ENCODE measurements around the gene PRRT4.
A peak's percentile ranks its signal among the peaks of the same experiment; 100 is the strongest.

PRRT4 gene

GRCh38 chr7:128343554-128344430, 17.7 kb downstream of the PRRT4 start, which contains the start of gene RBM28:
Gene RBM28 (minus strand): TSS chr7:128343908. CDS start chr7:128343793, 115 bp downstream.
- peak; percentile 86 to 93 for DNase-seq

GRCh38 chr7:128341733-128342132, 19.8 kb downstream of the PRRT4 start:
- no peak for DNase-seq

GRCh38 chr7:128335730-128336129, 25.8 kb downstream of the PRRT4 start:
- no peak for DNase-seq

DNA sequence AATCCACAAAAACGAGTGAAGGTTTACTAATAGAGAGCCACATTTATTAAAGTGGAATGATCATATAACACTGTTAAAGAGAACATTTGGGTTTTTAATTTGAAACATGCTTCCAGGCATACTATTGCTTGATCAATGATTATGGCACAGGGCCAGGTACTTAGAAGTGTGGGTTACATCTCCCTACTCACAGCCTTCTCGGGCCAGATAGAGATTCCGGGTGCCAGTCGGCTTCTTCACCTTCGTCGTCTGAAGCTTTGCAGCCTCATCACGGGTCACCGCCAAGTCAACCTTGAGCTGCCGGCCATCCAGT, 37.2 kb downstream of the PRRT4 start:
- no peak for DNase-seq

- no peak for DNase-seq
Observed at GRCh38 chr7:128323459-128324367, 37.8 kb downstream of the PRRT4 start.

DNA sequence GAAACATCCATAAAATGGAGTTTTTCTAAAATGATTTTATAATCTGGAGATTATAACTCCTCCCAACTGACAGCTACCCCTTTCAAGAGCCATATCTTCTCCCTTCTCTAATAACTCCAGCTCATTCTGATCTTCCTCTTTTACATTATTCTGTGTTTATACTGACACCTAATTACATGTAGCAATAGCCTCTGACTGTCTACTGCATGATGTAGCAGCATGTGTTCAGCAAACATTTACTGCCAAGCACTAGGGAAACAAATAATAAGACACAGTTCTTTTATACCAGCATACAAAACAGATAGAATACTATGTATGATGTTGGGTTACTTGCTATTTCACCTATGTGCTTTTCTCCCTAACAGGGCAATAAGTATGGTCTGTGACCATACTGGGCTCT, 38.5 kb downstream of the PRRT4 start:
- no peak for DNase-seq

GRCh38 chr7:128322040-128322643, 39.3 kb downstream of the PRRT4 start:
- peak; percentile 12 to 46 for DNase-seq

GRCh38 chr7:128321044-128321422, 40.5 kb downstream of the PRRT4 start:
- no peak for DNase-seq

DNA sequence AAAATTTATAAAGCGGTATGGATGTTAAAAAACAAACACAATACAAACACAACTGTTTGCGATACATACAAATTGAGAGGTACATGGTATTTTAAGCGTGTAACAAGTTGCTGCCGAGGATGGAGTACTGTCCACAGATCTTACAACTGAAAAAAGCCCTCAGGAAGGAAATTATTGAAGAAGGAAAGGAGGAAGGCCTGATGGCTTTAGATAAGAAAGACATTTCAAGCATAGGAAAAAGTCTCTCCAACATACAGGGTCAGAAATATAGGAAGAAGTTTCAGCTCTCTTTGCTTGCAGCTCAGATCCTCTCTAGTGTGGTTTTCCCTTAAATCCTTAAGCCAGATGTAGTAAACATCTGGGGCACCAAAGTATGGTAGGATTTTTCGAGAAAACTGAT, 42.8 kb downstream of the PRRT4 start:
- no peak for DNase-seq

DNA sequence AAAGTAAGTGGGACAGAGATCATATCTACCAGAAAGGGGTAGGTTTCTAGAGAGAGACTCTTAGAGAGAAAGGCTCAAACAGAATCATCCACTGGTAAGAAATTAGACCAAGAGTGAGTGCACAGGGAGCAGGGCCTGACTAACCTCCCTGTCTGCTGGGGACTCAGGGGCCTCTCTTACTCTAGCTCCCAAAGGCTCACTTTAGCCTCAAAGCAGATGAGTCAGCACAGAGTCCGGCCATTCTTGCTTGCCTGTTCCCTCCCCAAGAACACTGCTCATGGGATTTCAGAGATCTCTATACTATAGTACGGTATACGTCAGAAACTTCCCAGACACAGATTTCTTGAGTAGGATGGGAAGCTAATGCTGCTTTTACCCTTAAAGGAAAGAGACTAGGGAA, 50.5 kb downstream of the PRRT4 start:
- no peak for DNase-seq

GRCh38 chr7:128310499-128310898, 51.0 kb downstream of the PRRT4 start:
- no peak for DNase-seq

GRCh38 chr7:128309976-128310375, 51.5 kb downstream of the PRRT4 start:
- DNase-seq, result no peak

GRCh38 chr7:128309124-128309523, 52.4 kb downstream of the PRRT4 start:
- DNase-seq, result no peak

GRCh38 chr7:128307061-128307460, 54.4 kb downstream of the PRRT4 start:
- no peak for DNase-seq

GRCh38 chr7:128304212-128304611, 57.3 kb downstream of the PRRT4 start:
- no peak for DNase-seq

- DNase-seq, result no peak
Observed at GRCh38 chr7:128303643-128304042, 57.8 kb downstream of the PRRT4 start.

- DNase-seq, result no peak
Observed at GRCh38 chr7:128303133-128303532, 58.4 kb downstream of the PRRT4 start.

DNA sequence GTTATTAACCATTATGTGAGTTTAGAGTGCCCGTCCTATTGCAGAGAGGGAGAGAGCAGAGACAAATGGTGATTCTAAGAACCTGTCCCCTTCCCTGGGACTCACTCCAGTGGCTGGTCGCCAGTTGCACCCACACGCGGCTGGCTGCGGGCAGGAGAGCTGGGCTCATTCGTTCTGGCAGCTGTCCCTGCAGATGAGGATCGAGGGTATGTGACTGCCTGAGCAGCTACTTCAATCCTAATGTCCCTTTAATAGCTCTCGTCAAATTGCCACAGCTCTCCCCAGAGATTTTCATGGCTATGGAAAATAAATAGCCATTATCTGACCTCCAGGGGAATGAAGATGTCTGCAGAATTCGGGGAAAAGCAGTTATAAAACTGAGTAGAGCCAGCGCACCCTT, 59.4 kb downstream of the PRRT4 start:
- DNase-seq, result no peak

All from CD4-positive, alpha-beta T cell treated with Interferon alpha-2 for 1 hour (primary cell).